ENCODE measurements around the gene NEURL1B.

DNA sequence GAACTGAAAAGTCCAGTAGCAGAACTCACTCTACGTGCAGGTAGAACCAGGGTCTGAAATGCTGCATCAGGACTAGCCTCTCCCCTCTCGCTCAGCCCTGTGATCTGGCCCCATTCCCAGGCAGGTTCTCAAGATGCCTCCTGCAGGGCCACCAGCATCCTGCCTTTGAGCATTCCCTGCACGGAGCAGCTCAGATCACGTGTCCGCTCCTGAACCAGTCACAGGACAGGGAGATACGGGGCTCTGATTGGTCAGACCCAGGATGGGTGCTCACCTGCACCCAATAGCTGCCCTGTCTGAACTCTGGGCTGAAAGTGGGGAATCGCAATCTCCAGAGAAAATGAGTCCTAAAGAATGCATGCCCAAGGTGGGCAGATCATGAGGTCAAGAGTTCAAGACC is 50.8 kb downstream of the NEURL1B start:
- TF ChIP-seq, protein P1, sequence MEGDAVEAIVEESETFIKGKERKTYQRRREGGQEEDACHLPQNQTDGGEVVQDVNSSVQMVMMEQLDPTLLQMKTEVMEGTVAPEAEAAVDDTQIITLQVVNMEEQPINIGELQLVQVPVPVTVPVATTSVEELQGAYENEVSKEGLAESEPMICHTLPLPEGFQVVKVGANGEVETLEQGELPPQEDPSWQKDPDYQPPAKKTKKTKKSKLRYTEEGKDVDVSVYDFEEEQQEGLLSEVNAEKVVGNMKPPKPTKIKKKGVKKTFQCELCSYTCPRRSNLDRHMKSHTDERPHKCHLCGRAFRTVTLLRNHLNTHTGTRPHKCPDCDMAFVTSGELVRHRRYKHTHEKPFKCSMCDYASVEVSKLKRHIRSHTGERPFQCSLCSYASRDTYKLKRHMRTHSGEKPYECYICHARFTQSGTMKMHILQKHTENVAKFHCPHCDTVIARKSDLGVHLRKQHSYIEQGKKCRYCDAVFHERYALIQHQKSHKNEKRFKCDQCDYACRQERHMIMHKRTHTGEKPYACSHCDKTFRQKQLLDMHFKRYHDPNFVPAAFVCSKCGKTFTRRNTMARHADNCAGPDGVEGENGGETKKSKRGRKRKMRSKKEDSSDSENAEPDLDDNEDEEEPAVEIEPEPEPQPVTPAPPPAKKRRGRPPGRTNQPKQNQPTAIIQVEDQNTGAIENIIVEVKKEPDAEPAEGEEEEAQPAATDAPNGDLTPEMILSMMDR (IDR thresholded peaks at IDR 0.05) = no peak
- TF ChIP-seq POLR2A (IDR thresholded peaks at IDR 0.05) = no peak
